Right lobe of liver (tissue), 6 donors: ENCODE data around the gene LMOD2. TPM values are rescaled to one million over a fixed set of nuclear protein-coding genes. Genes with fewer than 3 reads are reported as not detected.

ENCODE experiments used
- ATAC-seq, 4 donors: fragments of 200-7000 bp; cut with Tn5 transposase; one replicate each; pipeline ENCODE4 v1.9.1; 2020; ENCODE audit warnings: mild to moderate bottlenecking in 4 of 4, moderate library complexity in 4 of 4
- DNase-seq, 3 donors: peaks; one replicate each; pipeline ENCODE4 v3.0.0-alpha.2; 2020
- H3K27ac ChIP-seq, 3 donors: fragments of 200-600 bp; one replicate each; pipeline ENCODE4 v1.8.0; 2022
- H3K27me3 ChIP-seq, 2 donors: fragments of 200-600 bp; one replicate each; pipeline ENCODE4 v1.8.0; 2022
- H3K36me3 ChIP-seq, 4 donors: fragments of 200-600 bp; sonication (generic) in 1 of 4; one replicate each; pipeline versions ENCODE4 v1.5.1 to v1.8.0; 2017 to 2022; ENCODE audit warnings: control low read depth in 1 of 4
- H3K4me1 ChIP-seq, 4 donors: fragments of 200-600 bp; sonication (generic) in 1 of 4; one replicate each; pipeline versions ENCODE4 v1.5.1 to v1.8.0; 2017 to 2022; ENCODE audit warnings: control low read depth in 1 of 4
- H3K4me3 ChIP-seq, 3 donors: fragments of 200-600 bp; one replicate each; pipeline ENCODE4 v1.8.0; 2022
- H3K9me3 ChIP-seq, 4 donors: fragments of 200-600 bp; sonication (generic) in 1 of 4; one replicate each; pipeline versions ENCODE4 v1.5.1 to v1.8.0; 2017 to 2022; ENCODE audit warnings: control low read depth in 1 of 4
- POLR2A ChIP-seq: fragments of 450-650 bp; IDR thresholded peaks from one replicate; pipeline ENCODE4 v1.6.1; 2017; ENCODE audit warnings: antibody characterized with exemption, mild to moderate bottlenecking
- WGBS: methylation state at CpG from one replicate; pipeline ENCODE4 v1.1.6; 2018; ENCODE audit warnings: low coverage, low lambda C conversion rate; ENCODE audit not compliant: insufficient coverage; ENCODE audit errors: missing lambda C conversion rate; 5-methylcytosine and 5-hydroxymethylcytosine counted together
- intact Hi-C, 2 donors: fragments of 100-400 bp; cut with DNase I; formaldehyde crosslinking; loops; one replicate each; pipeline versions ENCODE4 v1.11.2 to v1.14.1; 2022
- long read RNA-seq: library from polyadenylated mRNA; unstranded; transcript quantifications from one replicate; pipeline ENCODE4 v2.0.0, GENCODE V29; 2019
- total RNA-seq, 6 experiments: library from RNA; depleted of rRNA in 2 of 6; stranded (reverse); fragments of >200 nt in 2 of 6; fragmentation: NEBNext Ultra II Directional in 3 of 6; extraction: Animal tissue kit (Norgen Biotek cat#: 25700) in 3 of 6; gene quantifications; one replicate each; pipeline versions ENCODE4 v1.1.0 to v1.2.4, GENCODE V29; 2016 to 2023
- TF ChIP-seq, protein P1 (sequence below), 4 donors: fragments of 200-600 bp in 3 of 4; fragments of 450-650 bp in 1 of 4; IDR thresholded peaks; one replicate each; pipeline versions ENCODE4 v1.5.1 to v1.8.0; 2016 to 2022; ENCODE audit warnings: antibody characterized with exemption in 4 of 4, mild to moderate bottlenecking in 2 of 4
- donor health status: DM: no; HTN: yes; CAD: no.
- donor health status: DM: no; HTN: no; CAD: no.
- donor health status: DM: no; HTN: no; CAD: no.
- donor health status: DM: no; HTN: yes; CAD: no.
- donor health status: DM: no; HTN: yes; CAD: no.

Gene LMOD2, protein sequence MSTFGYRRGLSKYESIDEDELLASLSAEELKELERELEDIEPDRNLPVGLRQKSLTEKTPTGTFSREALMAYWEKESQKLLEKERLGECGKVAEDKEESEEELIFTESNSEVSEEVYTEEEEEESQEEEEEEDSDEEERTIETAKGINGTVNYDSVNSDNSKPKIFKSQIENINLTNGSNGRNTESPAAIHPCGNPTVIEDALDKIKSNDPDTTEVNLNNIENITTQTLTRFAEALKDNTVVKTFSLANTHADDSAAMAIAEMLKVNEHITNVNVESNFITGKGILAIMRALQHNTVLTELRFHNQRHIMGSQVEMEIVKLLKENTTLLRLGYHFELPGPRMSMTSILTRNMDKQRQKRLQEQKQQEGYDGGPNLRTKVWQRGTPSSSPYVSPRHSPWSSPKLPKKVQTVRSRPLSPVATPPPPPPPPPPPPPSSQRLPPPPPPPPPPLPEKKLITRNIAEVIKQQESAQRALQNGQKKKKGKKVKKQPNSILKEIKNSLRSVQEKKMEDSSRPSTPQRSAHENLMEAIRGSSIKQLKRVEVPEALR
- under 1 TPM in 1 of 6 experiments, not detected in 5; 0.37 TPM for total RNA-seq
- long read RNA-seq: 0 reads

DNA sequence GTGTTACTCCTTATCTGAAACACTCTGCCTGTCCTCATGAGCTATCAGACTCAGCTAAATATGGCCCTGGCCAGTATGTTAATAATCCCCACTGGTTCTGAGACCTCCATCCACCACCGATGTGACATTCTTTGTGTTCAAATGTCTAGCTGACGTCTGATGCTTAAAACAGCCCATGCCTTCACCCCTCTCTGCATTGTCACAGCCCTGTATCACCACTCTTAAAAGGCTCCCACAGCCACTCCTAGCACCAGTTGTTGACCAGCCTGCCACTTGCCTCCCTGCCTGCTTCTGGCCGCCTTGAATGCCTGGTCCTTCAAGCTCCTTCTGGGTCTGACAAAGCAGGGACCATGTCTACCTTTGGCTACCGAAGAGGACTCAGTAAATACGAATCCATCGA is at the start of gene LMOD2:
Gene LMOD2 (plus strand): TSS at position 253 of the 400 bp plus-strand sequence. CDS start 98 bp downstream, at position 351.
- WGBS: 59% methylated on average over 3 of the region's 6 CpGs

DNA sequence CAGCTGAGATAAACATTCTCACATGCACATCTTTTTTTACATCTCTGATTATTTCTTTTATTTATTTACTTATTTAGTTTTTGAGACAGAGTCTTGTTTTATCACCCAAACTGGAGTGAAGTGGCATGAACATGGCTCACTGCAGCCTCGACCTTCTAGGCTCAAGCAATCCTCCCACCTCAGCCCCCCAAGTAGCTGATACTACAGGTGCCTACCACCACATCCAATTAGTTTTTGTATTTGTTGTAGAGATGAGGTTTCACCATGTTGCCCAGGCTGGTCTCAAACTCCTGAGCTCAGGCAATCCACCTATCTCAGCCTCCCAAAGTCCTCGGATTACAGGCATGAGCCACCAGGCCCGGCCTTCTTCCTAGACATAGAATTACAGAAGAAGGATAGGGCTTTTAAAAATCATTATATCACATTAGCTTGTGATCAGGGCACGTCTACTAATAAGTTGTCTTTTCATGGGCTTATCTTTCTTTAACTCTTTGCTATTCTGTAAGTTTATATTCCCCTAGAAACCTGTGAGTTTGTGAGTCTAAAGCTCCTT is 48.2 kb upstream of the LMOD2 start:
- H3K9me3 ChIP-seq: no peaks in the 10 kb centered on the region
- no peaks in the 10 kb centered on the region for H3K36me3 ChIP-seq
- H3K27me3 ChIP-seq: no peaks in the 10 kb centered on the region
- no peak overlapping the region for H3K27ac ChIP-seq
- 84% methylated on average over 4 of the region's 4 CpGs for WGBS
- ATAC-seq (no peak), DNase-seq (no peak)
- H3K4me3 ChIP-seq: no peak overlapping the region
- TF ChIP-seq, protein P1, sequence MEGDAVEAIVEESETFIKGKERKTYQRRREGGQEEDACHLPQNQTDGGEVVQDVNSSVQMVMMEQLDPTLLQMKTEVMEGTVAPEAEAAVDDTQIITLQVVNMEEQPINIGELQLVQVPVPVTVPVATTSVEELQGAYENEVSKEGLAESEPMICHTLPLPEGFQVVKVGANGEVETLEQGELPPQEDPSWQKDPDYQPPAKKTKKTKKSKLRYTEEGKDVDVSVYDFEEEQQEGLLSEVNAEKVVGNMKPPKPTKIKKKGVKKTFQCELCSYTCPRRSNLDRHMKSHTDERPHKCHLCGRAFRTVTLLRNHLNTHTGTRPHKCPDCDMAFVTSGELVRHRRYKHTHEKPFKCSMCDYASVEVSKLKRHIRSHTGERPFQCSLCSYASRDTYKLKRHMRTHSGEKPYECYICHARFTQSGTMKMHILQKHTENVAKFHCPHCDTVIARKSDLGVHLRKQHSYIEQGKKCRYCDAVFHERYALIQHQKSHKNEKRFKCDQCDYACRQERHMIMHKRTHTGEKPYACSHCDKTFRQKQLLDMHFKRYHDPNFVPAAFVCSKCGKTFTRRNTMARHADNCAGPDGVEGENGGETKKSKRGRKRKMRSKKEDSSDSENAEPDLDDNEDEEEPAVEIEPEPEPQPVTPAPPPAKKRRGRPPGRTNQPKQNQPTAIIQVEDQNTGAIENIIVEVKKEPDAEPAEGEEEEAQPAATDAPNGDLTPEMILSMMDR (IDR thresholded peaks at IDR 0.05): no peak
- TF ChIP-seq POLR2A: no peak
- intact Hi-C loops: no loop called here
- no peaks in the 10 kb centered on the region for H3K4me1 ChIP-seq

More for the DNA sequence above, at the start of gene LMOD2:
- no peaks in the 10 kb centered on the region for H3K9me3 ChIP-seq
- intact Hi-C loops: no loop called here
- H3K4me3 ChIP-seq: no peak within 1 kb of the TSS
- DNase-seq (no peak), ATAC-seq (no peak)
- no peak within 1 kb of the TSS for H3K27ac ChIP-seq
- no peaks in the 10 kb centered on the region for H3K36me3 ChIP-seq
- H3K4me1 ChIP-seq: peaks cover 0 to 11% (median under 1%) of the 10 kb centered on the region in 4 donors
- no peaks in the 10 kb centered on the region for H3K27me3 ChIP-seq
- no peak for TF ChIP-seq POLR2A
- TF ChIP-seq, protein P1 (IDR thresholded peaks at IDR 0.05): no peak

DNA sequence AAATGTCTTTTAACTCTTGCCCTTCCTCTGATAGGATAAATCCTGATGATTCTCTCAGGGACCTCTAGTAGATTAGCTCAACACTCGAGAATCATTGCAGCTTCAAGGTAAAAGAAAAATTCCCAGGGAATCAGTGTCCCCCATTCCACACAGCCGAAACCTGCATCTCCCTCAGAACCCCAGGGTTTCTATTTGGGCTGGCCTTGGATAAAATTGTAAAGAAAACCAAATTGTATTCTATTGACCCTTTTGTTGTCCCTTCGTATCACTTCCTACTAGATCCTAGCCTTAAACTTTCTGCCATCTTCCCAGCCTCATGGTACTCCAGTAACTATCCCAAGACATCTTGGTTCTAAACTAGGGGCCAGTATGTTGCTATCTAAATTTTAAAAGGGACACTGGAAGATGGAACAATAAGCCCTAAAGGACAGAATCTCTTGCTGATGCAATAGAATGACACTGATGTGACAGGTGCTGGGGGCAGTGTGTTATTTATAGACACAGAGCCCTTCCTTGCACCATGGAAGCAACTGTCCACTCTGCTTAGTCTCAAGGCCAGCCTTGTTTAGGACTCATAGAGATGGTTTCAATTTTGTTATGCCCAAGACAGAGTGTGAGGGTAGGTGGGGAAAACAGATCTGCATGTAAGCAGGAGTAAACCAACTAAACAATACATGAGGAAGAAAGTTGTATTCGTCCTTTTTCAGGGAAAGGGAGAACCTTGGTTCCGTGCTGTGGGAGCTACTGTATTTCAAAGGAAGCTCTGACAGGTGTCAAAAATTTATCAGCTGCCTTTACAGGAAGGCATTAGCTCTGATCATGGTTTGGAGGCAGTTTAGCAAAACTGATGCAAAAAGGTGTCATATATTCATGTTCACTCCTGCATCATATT is 46.4 kb upstream of the LMOD2 start:
- Histone ChIP-seq H3K27ac (no peak overlapping the region), H3K4me1 (no peaks in the 10 kb centered on the region), H3K36me3 (no peaks in the 10 kb centered on the region), H3K4me3 (no peak overlapping the region), H3K27me3 (no peaks in the 10 kb centered on the region), H3K9me3 (no peaks in the 10 kb centered on the region)
- TF ChIP-seq, protein P1 (IDR thresholded peaks at IDR 0.05): no peak
- no peak for TF ChIP-seq POLR2A
- intact Hi-C loops: no loop called here
- WGBS: 84% methylated on average over 5 of the region's 5 CpGs
- DNase-seq (no peak), ATAC-seq (no peak)

DNA sequence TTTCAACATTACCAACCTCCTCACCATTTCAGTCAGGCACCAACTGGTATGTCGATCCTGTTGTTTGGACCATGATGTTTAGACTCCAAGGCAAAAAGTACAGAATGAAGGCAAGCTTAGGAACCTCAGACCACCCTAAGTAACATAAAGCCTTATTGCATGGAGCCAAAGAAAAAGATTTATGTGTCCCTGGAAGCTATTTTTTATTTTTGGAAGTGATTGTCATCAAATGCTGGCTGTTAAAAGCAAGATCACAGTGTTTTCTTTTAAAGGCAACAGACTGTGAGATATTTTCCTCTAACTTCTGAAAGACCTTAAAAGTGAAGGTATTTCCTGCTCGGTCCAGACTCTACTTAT is 45.8 kb upstream of the LMOD2 start:
- H3K27me3 ChIP-seq: no peaks in the 10 kb centered on the region
- intact Hi-C loops: no loop called here
- no peak for TF ChIP-seq POLR2A
- TF ChIP-seq, protein P1 (IDR thresholded peaks at IDR 0.05): no peak
- no peak overlapping the region for H3K4me3 ChIP-seq
- H3K4me1 ChIP-seq: no peaks in the 10 kb centered on the region
- ATAC-seq: no peak
- H3K36me3 ChIP-seq: no peaks in the 10 kb centered on the region
- no peaks in the 10 kb centered on the region for H3K9me3 ChIP-seq
- no peak overlapping the region for H3K27ac ChIP-seq
- 84% methylated on average over 2 of the region's 2 CpGs for WGBS
- no peak for DNase-seq
